Measurements from ENCODE around the gene PARVA.

Gene PARVA

GRCh38 chr11:12573707-12574485 lies 196.5 kb downstream of the PARVA start:
- Histone ChIP-seq H3K36me3 (no peaks in the 10 kb centered on the region), H3K4me1 (no peaks in the 10 kb centered on the region), H4K20me1 (no peaks in the 10 kb centered on the region), H3K9ac (no peak overlapping the region), H3K27ac (no peak overlapping the region), H3K4me2 (no peak overlapping the region), H3K27me3 (no peaks in the 10 kb centered on the region), H3K9me3 (replicated peaks in 1 of 11) (peaks cover 0 to 6% (median 0%) of the 10 kb centered on the region in 11 experiments; a peak in 1 of 22 replicates), H3K4me3 (no peak overlapping the region)
- no peak for TF ChIP-seq Cebpa-rat (IDR thresholded peaks at IDR 0.05)

- no peaks in the 10 kb centered on the region for H3K27me3 ChIP-seq
- H3K27ac ChIP-seq = no peak overlapping the region
- no peak overlapping the region for H3K4me2 ChIP-seq
- H3K4me1 ChIP-seq = no peaks in the 10 kb centered on the region
- no peaks in the 10 kb centered on the region for H3K36me3 ChIP-seq
- no peak for TF ChIP-seq Cebpa-rat (IDR thresholded peaks at IDR 0.05)
- no peak overlapping the region for H3K9ac ChIP-seq
- no peak overlapping the region for H3K4me3 ChIP-seq
- no peaks in the 10 kb centered on the region for H3K9me3 ChIP-seq (replicated peaks in 1 of 11)
- no peaks in the 10 kb centered on the region for H4K20me1 ChIP-seq
These were observed 200.6 kb downstream of the PARVA start for GRCh38 chr11:12577725-12578644.

GRCh38 chr11:12581416-12581815 lies 204.0 kb downstream of the PARVA start:
- Histone ChIP-seq H4K20me1 (no peaks in the 10 kb centered on the region), H3K9ac (no peak overlapping the region), H3K27ac (no peak overlapping the region), H3K4me3 (no peak overlapping the region), H3K36me3 (no peaks in the 10 kb centered on the region), H3K4me2 (no peak overlapping the region), H3K27me3 (no peaks in the 10 kb centered on the region), H3K4me1 (no peaks in the 10 kb centered on the region), H3K9me3 (replicated peaks in 1 of 11) (no peaks in the 10 kb centered on the region)
- TF ChIP-seq Cebpa-rat (IDR thresholded peaks at IDR 0.05) = no peak

GRCh38 chr11:12581923-12582322 lies 204.6 kb downstream of the PARVA start:
- no peaks in the 10 kb centered on the region for H3K27me3 ChIP-seq
- no peaks in the 10 kb centered on the region for H3K4me1 ChIP-seq
- no peaks in the 10 kb centered on the region for H3K9me3 ChIP-seq (replicated peaks in 1 of 11)
- no peaks in the 10 kb centered on the region for H3K36me3 ChIP-seq
- H3K27ac ChIP-seq = no peak overlapping the region
- H3K4me2 ChIP-seq = no peak overlapping the region
- TF ChIP-seq Cebpa-rat (IDR thresholded peaks at IDR 0.05) = no peak
- H3K9ac ChIP-seq = no peak overlapping the region
- no peak overlapping the region for H3K4me3 ChIP-seq
- H4K20me1 ChIP-seq = no peaks in the 10 kb centered on the region
